Stimulated activated naive CD8-positive, alpha-beta T cell treated with anti-CD3 and anti-CD28 coated beads, Interleukin-15, Interleukin-2, amounts not matched to agents 100 ng/mL and 50 ng/mL, for 24 hours (primary cell): ENCODE data around the gene SRL.
"Not testable (repeated sequence)": the region's sequence is repeated elsewhere in the genome, so short reads cannot be mapped to it uniquely, and the experiment has no call there.

Experiments
- H3K27ac Mint-ChIP-seq: one replicate; pipeline ENCODE4 v1.8.0; 2021; ENCODE audit warnings: mild to moderate bottlenecking, mixed read lengths
- H3K27me3 Mint-ChIP-seq: one replicate; pipeline ENCODE4 v1.8.0; 2021; ENCODE audit warnings: mixed read lengths
- H3K36me3 Mint-ChIP-seq: one replicate; pipeline ENCODE4 v1.8.0; 2021; ENCODE audit warnings: low read depth, mixed read lengths
- H3K4me1 Mint-ChIP-seq: one replicate; pipeline ENCODE4 v1.8.0; 2021; ENCODE audit warnings: low read depth, mixed read lengths
- H3K4me3 Mint-ChIP-seq: one replicate; pipeline ENCODE4 v1.8.0; 2021; ENCODE audit warnings: mild to moderate bottlenecking, mixed read lengths
- H3K9me3 Mint-ChIP-seq: one replicate; pipeline ENCODE4 v1.8.0; 2021; ENCODE audit warnings: mixed read lengths

The SRL gene

DNA sequence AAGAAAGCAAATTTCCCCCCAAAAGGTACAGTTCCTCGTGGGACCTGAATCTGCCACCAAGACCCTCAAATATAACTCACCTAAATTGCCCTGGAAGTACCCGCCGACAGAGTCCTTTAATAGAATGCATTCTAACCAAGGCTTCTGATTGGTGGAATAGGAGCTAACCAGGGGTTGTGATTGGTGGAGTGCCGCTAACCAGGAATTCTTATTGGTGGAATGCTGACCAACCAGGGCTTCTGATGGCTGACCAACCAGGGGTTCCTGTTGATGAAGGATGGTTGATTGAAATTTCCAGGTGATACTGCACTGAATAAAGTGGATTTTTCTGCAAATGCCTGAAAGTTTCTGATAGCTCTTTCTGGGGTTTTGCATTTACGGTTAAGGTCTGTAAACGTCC lies 24.5 kb upstream of the SRL start:
- H3K27me3 Mint-ChIP-seq = no peaks in the 10 kb centered on the region
- peak overlapping the region; percentile 4 for H3K27ac Mint-ChIP-seq
- no peaks in the 10 kb centered on the region for H3K9me3 Mint-ChIP-seq
- H3K36me3 Mint-ChIP-seq = peaks cover 17% of the 10 kb centered on the region
- no peak overlapping the region for H3K4me3 Mint-ChIP-seq
- H3K4me1 Mint-ChIP-seq = peaks cover 20% of the 10 kb centered on the region

DNA sequence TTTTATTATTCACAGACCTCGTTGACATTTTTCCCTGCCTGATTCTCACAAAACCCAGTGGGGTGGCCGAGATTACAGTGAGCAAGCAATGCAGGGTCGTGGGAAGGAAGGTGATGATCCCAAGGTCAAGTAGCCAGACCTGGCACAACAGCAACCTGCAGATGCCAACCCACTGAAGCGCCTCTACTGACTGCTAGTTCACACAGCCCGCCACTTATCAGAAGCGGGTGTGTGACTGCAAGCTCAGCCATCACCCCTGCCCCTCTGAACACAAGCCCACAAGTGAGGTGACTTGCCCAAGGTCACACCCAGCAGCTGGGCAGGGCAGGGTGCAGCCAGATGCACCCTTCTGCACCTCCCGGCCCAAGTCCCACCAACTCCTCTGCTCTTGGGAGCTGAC lies 23.8 kb upstream of the SRL start:
- Mint-ChIP-seq H3K9me3 (no peaks in the 10 kb centered on the region), H3K36me3 (peaks cover 21% of the 10 kb centered on the region), H3K27ac (no peak overlapping the region), H3K27me3 (no peaks in the 10 kb centered on the region), H3K4me3 (no peak overlapping the region), H3K4me1 (peaks cover 15% of the 10 kb centered on the region)

DNA sequence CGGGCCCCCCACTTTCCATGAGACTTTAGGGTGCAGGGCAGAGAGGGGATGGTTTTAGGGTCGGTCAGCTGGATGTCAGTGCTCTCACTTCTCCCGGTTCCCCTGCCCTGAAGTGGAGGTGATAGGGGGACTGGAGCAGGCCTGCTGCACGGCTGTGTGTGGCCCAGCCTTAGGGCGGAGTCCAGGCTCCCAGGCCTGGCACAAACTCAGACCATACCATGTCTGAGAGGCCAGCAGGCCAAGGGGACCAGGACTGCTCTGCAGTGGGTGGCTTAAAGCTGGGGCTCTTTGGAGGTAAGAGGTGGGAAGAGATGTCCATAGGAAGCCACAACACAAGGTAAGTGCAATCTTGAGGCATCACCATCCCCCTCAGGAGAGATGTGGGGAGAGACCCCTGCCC lies 22.7 kb upstream of the SRL start:
- H3K9me3 Mint-ChIP-seq = no peaks in the 10 kb centered on the region
- H3K36me3 Mint-ChIP-seq = peaks cover 22% of the 10 kb centered on the region
- H3K27ac Mint-ChIP-seq = no peak overlapping the region
- no peaks in the 10 kb centered on the region for H3K27me3 Mint-ChIP-seq
- H3K4me3 Mint-ChIP-seq = no peak overlapping the region
- H3K4me1 Mint-ChIP-seq = peaks cover 6% of the 10 kb centered on the region

DNA sequence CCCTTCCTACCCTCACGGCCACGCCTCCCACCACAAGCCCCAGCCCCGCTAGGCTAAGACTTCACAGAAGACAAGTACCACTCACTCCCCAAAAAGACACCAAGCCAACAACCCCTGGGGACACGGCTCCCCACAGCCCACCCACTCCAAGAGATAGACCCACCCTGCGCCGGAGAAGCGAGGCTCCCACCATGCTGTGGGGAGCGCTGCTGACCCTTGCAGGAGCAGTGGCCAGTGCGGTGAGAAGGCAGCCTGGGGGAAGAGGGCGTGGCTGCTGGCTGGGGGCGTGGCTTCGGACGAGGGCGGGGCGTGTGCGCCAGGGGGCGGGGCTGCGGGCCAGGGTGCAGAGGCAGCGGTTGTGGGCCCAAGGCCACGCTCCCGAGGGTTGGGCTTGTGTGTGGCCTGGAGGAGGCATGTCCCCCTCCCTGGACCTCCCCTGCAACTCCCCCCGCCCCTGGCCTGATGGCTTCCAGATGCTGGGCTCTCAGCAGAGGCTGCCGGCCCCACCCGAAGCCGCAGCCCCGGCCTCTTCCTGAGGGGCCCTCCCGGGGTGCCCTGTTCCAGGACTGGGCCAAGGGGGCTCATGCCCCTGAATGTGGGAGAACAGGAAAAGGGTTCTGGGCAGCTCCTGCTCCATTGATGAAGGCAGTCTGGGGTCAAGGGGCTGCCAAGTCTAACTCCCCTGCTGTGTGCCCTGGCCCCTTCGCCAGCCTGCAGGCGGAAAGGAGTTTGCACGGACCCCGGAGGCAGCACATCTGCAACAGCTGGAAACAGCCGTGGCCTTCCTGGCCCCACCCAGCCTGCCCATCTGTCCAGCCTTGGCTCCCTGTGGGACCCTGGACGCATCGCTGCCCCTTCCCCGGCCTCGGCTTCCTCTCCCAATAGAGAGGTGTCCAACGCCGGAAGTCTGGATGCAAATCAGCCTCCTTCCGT lies 21.9 kb upstream of the SRL start:
- Mint-ChIP-seq H3K27ac (no peak overlapping the region), H3K4me1 (peaks cover 6% of the 10 kb centered on the region), H3K9me3 (no peaks in the 10 kb centered on the region), H3K4me3 (no peak overlapping the region), H3K36me3 (peaks cover 22% of the 10 kb centered on the region), H3K27me3 (no peaks in the 10 kb centered on the region)

DNA sequence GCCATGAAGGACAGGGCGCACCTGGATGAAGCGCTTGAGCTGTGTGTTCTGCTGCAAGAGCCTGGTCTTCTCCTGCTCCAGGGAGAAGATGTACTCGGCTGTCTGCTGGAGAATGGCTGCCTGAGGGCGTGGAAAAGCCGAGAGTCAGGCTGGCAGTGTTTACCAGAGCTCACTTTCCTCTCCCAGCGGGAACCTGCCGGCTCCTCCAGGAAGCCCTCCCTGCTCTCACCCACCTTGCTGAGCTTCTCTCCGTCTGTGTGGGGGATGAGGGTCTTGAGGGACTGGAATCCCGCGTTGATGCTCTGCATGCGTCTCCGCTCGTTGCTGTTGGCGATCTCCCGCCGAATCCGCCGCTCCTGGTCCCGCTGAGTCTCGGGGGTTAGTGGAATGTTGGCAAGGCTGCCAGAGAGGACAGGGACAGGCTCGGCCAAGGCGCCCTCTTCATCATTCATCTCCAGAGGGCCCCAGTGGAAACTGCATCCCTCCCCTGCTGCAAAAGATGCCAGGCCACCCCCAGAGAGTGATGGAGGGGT lies 20.5 kb upstream of the SRL start:
- no peak overlapping the region for H3K4me3 Mint-ChIP-seq
- H3K9me3 Mint-ChIP-seq = no peaks in the 10 kb centered on the region
- no peak overlapping the region for H3K27ac Mint-ChIP-seq
- peaks cover 23% of the 10 kb centered on the region for H3K36me3 Mint-ChIP-seq
- H3K27me3 Mint-ChIP-seq = no peaks in the 10 kb centered on the region
- peaks cover under 1% of the 10 kb centered on the region for H3K4me1 Mint-ChIP-seq

DNA sequence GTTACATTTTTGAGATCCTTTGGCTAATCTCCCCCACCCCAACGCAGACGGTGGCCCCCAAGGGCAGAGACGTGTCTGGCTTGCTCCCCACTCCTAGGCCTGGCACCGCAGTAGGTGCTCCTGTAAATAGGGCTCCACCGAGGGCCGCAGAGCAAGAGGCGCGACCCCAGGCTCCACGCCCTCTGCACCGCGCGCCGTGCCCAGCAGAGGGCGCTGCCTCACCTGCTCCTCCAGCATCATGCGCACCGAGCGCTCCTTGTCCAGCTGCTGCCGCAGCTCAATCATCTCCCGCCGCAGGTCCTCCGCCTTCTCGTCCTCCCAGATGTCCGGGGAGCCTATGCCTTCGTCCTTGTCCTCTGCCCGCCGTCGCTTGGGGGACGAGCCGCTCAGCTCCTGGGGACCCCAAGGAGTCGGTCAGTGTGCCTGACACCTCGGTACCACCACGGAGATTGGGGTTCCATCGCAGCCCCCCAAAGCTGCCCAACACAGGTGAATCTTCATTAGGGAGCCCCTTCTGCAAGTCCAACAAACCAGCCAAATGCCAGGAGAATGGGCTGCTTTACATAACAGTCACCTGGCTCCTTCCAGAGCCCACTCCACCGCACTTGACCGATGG lies 19.8 kb upstream of the SRL start:
- H3K4me3 Mint-ChIP-seq = no peak overlapping the region
- no peaks in the 10 kb centered on the region for H3K9me3 Mint-ChIP-seq
- H3K4me1 Mint-ChIP-seq = no peaks in the 10 kb centered on the region
- no peaks in the 10 kb centered on the region for H3K27me3 Mint-ChIP-seq
- H3K27ac Mint-ChIP-seq = no peak overlapping the region
- H3K36me3 Mint-ChIP-seq = peaks cover 29% of the 10 kb centered on the region

DNA sequence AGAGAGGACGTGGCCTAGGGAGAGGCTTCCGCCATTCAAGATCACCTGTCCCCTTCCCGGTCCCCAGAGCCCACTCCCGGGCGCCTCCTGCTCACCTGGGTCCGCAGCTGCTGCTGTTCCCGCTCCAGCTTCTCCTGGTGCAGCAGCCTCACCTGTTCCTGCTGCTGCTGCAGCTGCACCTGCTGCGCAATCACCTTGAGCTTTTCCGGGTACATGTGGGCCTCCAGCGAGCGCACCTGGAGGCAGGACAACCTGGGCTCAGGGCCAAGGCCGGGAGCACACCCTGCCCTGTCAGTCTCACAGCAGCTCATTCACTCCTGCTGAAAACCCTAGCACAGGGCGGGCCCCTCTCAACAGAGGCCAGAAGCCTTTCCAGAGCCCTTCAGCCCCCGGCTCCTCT lies 18.5 kb upstream of the SRL start:
- Mint-ChIP-seq H3K4me1 (no peaks in the 10 kb centered on the region), H3K27me3 (no peaks in the 10 kb centered on the region)

DNA sequence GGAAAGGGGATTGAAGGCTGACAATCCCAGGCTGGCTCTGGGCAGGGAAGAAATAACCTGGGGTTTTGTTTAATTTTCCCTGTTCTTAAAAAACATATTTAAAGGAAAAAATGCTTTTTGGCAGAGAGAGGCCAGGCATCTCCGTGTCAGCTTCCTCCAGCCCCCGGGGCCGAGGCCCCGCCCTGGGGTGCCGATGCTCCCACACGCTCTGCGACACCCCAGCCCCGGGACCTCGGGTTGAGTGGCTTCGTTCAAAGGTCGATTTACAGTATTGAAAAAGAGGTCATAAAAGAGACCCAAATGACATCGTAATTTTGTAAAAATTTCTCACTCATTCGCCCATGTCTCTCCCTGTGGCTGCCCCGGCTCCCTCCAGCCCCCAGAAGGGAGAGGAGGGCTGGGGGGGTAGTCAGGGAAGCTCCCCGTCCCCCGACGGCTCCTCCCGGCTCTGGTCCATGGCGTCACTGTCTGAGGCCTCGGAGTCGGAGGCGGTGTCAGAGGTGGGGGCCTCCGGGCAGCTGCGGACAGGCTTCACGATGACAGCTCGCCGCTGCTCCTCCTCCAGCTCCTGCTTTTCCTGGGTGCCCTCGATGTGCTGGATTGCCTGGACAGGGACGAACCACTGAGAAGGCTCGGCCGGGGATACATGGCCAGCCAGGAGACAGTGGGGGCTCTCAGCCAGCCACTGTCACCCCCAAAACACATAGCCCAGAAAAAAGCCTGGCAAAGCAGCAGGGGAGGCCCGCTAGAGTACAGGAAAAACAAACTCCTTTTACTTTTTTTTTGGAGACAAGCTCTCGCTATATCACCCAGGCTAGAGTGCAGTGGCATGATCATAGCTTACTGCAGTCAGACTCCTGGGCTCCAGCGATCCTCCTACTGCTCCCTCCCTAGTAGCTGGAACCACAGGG lies 16.0 kb upstream of the SRL start:
- Mint-ChIP-seq H3K4me1 (peaks cover 3% of the 10 kb centered on the region), H3K27me3 (no peaks in the 10 kb centered on the region), H3K9me3 (no peaks in the 10 kb centered on the region), H3K27ac (no peak overlapping the region), H3K36me3 (peaks cover 23% of the 10 kb centered on the region), H3K4me3 (no peak overlapping the region)

More for the DNA sequence above, 18.5 kb upstream of the SRL start:
- Mint-ChIP-seq H3K4me3 (no peak overlapping the region), H3K27ac (no peak overlapping the region), H3K36me3 (peaks cover 29% of the 10 kb centered on the region), H3K9me3 (no peaks in the 10 kb centered on the region)

DNA sequence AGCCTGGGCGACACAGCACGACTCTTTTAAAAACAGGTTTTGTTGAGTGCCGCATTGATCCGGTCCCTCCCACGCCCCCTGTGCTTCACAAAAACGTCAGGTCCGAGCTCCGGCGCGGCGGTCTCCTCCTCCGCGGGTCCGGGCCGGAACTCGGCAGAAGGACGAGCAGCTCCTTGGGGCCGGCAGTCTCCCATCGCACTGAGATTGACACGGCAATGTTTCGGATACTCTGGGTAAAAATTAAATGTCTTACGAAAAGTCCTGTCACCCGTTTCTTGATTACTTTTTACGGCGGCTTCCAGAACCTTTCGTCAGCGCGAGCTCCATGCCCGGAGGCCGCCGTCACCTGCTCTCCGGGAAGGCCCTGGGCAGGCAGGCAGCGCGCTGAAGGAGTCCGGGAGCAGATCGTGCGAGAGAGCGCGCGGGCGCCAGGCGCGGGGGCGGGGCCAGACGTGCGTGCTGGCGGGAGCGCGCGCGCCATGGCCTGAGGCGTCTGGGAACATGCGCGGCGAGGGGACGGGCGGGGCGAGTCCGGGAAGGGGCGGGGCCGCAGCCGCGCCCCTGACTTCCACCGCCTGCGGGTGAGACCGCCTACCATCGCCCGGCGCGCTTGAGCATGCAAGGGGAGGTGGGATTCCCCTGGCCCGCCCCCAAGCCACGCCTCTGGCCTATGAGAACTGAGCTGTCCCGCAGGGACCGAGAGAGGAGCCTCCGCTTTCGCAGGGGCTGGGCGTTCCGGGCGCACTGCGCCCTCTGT lies 11.7 kb upstream of the SRL start:
- Mint-ChIP-seq H3K4me3 (peak overlapping the region; percentile 95), H3K36me3 (peaks cover 7% of the 10 kb centered on the region), H3K27me3 (no peaks in the 10 kb centered on the region), H3K4me1 (peaks cover 3% of the 10 kb centered on the region), H3K27ac (peak overlapping the region; percentile 96), H3K9me3 (no peaks in the 10 kb centered on the region)

DNA sequence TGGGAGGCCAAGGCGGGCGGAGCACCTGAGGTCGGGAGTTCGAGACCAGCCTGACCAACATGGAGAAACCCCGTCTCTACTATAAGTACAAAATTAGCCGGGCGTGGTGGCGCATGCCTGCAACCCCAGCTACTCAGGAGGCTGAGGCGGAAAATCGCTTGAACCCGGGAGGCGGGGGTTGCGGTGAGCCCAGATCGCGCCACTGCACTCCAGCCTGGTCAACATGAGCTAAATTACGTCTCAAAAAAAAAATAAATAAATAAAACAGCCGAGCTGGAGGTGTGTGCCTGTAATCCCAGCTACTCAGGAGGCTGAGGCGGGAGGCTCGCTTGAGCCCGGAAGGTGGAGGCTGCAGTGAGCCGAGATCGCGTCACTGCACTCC lies 11.1 kb upstream of the SRL start:
- not testable (repeated sequence) for H3K27me3 Mint-ChIP-seq, H3K4me1 Mint-ChIP-seq, H3K9me3 Mint-ChIP-seq, H3K36me3 Mint-ChIP-seq
- H3K27ac Mint-ChIP-seq = peak overlapping the region; percentile 96
- peak overlapping the region; percentile 95 for H3K4me3 Mint-ChIP-seq

DNA sequence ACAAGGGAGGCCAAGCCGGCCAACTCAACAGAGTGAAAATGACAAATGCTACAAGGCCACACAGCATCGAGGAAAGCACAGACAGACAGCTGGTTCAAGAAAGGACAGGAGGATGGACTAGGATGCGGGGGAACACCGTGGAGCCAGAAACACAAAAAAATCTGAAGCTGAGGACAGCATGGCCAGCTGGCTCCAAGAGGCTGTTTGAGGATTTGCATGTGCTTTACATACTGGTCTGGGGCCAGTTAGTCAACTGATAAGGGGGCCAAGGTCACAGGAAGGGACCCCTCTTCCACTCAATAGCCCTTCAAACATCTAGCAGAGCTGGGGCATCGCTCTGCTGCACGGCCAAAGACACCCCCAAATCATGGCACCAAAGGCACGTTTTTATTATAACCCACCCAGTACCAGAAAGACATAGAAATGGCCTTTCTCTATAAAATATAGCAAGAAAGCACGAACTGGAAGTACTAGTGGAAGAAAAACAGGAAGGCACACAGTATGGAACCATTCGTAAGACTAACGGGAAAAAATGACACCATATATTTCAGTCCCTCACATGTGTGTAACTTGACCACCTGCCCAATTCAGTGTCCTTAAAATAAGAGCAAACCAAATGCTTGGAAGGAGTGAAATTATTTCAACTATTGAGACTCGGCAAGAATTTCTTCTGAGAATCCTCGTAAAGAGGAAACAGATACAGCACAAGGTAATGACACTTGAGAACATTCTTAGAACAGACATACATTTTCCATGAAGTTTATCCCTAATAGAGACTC lies 7.8 kb upstream of the SRL start:
- Mint-ChIP-seq H3K4me1 (peaks cover 3% of the 10 kb centered on the region), H3K27me3 (no peaks in the 10 kb centered on the region), H3K36me3 (no peaks in the 10 kb centered on the region), H3K4me3 (no peak overlapping the region), H3K9me3 (no peaks in the 10 kb centered on the region), H3K27ac (peak overlapping the region; percentile 55)

DNA sequence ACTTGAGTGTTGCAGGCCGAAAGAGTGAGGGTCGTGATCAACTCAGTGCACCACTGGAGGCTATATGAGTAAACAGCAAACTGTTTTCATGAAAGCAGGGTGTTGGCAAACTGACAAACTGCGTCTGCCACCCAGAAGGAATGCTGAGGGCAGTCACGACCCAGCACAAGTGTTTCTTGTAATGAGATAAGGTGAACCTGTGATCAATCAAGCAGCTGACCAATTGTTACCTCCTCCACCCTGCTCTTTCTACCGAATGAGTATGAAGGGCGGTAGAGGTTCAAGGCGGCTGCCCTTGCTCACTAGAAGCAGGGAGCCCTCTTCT lies 5.5 kb upstream of the SRL start:
- Mint-ChIP-seq H3K4me1 (no peaks in the 10 kb centered on the region), H3K4me3 (no peak overlapping the region), H3K36me3 (no peaks in the 10 kb centered on the region), H3K27ac (no peak overlapping the region), H3K27me3 (no peaks in the 10 kb centered on the region), H3K9me3 (no peaks in the 10 kb centered on the region)

DNA sequence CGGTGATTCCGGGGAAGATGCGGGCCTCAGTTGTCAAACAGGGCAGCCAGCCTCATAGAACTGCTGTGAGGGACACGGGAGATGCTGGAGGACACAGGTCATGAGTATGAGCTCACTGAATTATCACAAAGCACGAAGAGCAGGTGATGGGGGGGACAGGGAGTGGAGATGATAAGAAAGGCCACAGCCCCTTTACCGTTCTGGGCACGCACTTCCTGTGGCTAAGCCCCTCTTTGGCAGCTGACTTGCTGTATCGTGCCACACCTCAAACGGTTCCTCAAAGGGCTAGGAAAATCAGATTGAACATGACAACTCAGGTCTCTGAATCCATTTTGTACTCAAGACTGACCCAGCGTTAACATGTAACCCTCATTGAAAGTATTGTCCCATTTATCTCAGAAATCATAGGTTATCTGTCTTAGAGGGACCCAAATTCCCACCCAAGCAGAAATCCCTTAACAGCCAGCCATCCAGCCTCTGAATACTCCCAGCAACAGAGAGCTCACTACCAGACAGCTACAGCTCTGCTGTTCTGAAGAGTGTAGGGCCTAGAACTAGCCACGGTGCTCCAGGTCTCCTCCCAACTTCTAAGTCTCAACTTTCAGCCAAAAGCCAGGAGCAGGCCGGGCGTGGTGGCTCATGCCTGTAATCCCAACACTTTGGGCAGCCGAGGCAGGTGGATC lies 5.0 kb upstream of the SRL start:
- no peaks in the 10 kb centered on the region for H3K4me1 Mint-ChIP-seq
- no peak overlapping the region for H3K4me3 Mint-ChIP-seq
- no peaks in the 10 kb centered on the region for H3K27me3 Mint-ChIP-seq
- no peaks in the 10 kb centered on the region for H3K36me3 Mint-ChIP-seq
- H3K27ac Mint-ChIP-seq = no peak overlapping the region
- H3K9me3 Mint-ChIP-seq = no peaks in the 10 kb centered on the region
